Left lung (tissue), 10 donors: ENCODE measurements around the gene MMP2. TPM values are rescaled to one million over a fixed set of nuclear protein-coding genes. Genes with fewer than 3 reads are reported as not detected.
A peak's percentile ranks its signal among the peaks of the same experiment; 100 is the strongest.

Experiments used
- ATAC-seq: fragments of 200-7000 bp; cut with Tn5 transposase; one replicate; pipeline ENCODE4 v1.9.1; 2020; ENCODE audit warnings: moderate library complexity
- DNase-seq, 4 donors: peaks; one replicate each; pipeline ENCODE4 v3.0.0-alpha.2; 2013 to 2020
- H3K27ac ChIP-seq, 2 donors: fragments of 200-600 bp; sonication (generic) in 1 of 2; one replicate each; pipeline versions ENCODE4 v1.5.0 to v1.8.0; 2020 to 2021
- H3K27me3 ChIP-seq, 2 donors: fragments of 200-600 bp; sonication (generic) in 1 of 2; one replicate each; pipeline versions ENCODE4 v1.5.0 to v1.8.0; 2020 to 2021
- H3K36me3 ChIP-seq, 2 donors: fragments of 200-600 bp; sonication (generic) in 1 of 2; one replicate each; pipeline versions ENCODE4 v1.5.0 to v1.8.0; 2020 to 2021
- H3K4me1 ChIP-seq, 2 donors: fragments of 200-600 bp; one replicate each; pipeline ENCODE4 v1.8.0; 2021
- H3K4me3 ChIP-seq, 2 donors: fragments of 200-600 bp; sonication (generic) in 1 of 2; one replicate each; pipeline versions ENCODE4 v1.5.0 to v1.8.0; 2020 to 2021; ENCODE audit warnings: mild to moderate bottlenecking in 1 of 2
- H3K9me3 ChIP-seq, 2 donors: fragments of 200-600 bp; sonication (generic) in 1 of 2; one replicate each; pipeline versions ENCODE4 v1.5.0 to v1.8.0; 2020 to 2021
- intact Hi-C, 2 donors: fragments of 100-400 bp; cut with DNase I; formaldehyde crosslinking; loops; one replicate each; pipeline versions ENCODE4 v1.11.2 to v1.14.2; 2022
- polyA plus RNA-seq, 6 donors: library from polyadenylated mRNA; unstranded; fragments of 120-200 nt; gene quantifications; one replicate each; pipeline ENCODE4 v1.2.1, GENCODE V29; 2013; ENCODE audit not compliant: insufficient read length in 6 of 6
- total RNA-seq, 2 donors: library from RNA; stranded (reverse); fragmentation: NEBNext Ultra II Directional; extraction: Animal tissue kit (Norgen Biotek cat#: 25700); gene quantifications; one replicate each; pipeline ENCODE4 v1.2.1, GENCODE V29; 2021
- TF ChIP-seq, protein P1 (sequence below), 2 donors: fragments of 200-600 bp; sonication (generic) in 1 of 2; IDR thresholded peaks; one replicate each; pipeline versions ENCODE4 v1.5.0 to v1.8.0; 2021; ENCODE audit warnings: antibody characterized with exemption in 2 of 2
- donor health status: DM: no; HTN: yes; CAD: no.
- donor health status: DM: no; HTN: no; CAD: no.

Gene MMP2
- total and polyA plus RNA-seq, 8 donors, result 300 to 677 (median 603) TPM

DNA sequence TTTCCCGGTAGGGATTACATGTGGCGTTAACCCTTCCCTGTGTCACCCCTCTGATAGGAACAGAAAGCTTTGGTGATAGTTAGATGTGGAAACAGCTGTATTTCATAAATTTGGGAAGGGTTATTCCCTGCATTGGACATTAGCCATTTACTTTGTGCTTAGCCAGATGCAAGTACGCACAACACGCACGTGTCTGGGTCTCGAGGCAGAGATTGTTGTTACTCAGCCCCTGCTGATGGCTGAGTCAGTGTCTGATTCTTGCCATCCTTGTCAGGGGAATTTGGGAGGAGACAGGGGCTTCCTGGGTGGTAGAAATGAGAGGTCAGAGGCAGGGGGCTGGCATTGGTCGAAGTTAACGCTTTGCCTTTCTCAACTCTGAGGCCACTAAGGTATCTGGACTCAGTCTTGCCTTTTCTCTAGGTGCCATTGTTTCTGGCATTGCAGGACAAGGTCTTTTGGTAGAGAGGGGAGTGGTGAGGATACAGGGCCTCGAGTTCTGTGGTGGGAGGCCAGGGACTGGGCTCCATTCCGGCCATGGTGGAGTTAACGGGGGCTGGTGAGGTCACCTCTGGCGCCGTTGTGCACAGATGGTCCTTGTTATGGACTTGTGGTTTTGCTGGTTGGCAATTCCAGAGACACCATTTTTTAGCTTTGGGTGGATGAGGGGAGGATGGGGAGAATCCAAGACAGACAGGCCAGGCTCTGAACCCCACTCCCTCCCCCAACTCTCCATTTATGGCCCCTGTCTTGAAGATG lies 8.2 kb downstream of the MMP2 start:
- no peaks in the 10 kb centered on the region for H3K27me3 ChIP-seq
- peak; percentile 68 for ATAC-seq
- peak overlapping the region in 1 of 2 donors; percentile 74 for H3K27ac ChIP-seq
- intact Hi-C loops, result no loop called here
- no peak overlapping the region for H3K4me3 ChIP-seq
- TF ChIP-seq, protein P1, sequence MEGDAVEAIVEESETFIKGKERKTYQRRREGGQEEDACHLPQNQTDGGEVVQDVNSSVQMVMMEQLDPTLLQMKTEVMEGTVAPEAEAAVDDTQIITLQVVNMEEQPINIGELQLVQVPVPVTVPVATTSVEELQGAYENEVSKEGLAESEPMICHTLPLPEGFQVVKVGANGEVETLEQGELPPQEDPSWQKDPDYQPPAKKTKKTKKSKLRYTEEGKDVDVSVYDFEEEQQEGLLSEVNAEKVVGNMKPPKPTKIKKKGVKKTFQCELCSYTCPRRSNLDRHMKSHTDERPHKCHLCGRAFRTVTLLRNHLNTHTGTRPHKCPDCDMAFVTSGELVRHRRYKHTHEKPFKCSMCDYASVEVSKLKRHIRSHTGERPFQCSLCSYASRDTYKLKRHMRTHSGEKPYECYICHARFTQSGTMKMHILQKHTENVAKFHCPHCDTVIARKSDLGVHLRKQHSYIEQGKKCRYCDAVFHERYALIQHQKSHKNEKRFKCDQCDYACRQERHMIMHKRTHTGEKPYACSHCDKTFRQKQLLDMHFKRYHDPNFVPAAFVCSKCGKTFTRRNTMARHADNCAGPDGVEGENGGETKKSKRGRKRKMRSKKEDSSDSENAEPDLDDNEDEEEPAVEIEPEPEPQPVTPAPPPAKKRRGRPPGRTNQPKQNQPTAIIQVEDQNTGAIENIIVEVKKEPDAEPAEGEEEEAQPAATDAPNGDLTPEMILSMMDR (IDR thresholded peaks at IDR 0.05), result no peak
- peaks cover 0 to 6% of the 10 kb centered on the region in 2 donors for H3K36me3 ChIP-seq
- no peaks in the 10 kb centered on the region for H3K9me3 ChIP-seq
- H3K4me1 ChIP-seq, result peaks cover 0 to 4% of the 10 kb centered on the region in 2 donors
- DNase-seq, result peak in 1 of 4 donors; percentile 59

DNA sequence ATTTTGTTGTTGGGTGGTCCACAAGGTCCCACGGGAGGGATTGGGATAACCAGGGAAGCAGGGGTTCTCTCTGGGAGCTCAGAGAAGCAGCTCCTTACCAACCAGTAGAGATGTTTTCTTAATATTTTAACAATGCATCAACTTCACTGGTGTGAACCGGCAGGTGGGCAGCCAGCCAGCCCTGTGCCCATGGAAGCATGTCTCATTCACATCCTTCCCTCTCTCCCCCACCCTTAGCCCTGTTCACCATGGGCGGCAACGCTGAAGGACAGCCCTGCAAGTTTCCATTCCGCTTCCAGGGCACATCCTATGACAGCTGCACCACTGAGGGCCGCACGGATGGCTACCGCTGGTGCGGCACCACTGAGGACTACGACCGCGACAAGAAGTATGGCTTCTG lies 9.3 kb downstream of the MMP2 start:
- DNase-seq (no peak), ATAC-seq (no peak)
- H3K4me3 ChIP-seq, result no peak overlapping the region
- intact Hi-C loops, result no loop called here
- no peaks in the 10 kb centered on the region for H3K9me3 ChIP-seq
- H3K36me3 ChIP-seq, result peaks cover 0 to 6% of the 10 kb centered on the region in 2 donors
- no peaks in the 10 kb centered on the region for H3K27me3 ChIP-seq
- H3K4me1 ChIP-seq, result no peaks in the 10 kb centered on the region
- TF ChIP-seq, protein P1 (IDR thresholded peaks at IDR 0.05), result no peak
- peak overlapping the region in 1 of 2 donors; percentile 74 for H3K27ac ChIP-seq

DNA sequence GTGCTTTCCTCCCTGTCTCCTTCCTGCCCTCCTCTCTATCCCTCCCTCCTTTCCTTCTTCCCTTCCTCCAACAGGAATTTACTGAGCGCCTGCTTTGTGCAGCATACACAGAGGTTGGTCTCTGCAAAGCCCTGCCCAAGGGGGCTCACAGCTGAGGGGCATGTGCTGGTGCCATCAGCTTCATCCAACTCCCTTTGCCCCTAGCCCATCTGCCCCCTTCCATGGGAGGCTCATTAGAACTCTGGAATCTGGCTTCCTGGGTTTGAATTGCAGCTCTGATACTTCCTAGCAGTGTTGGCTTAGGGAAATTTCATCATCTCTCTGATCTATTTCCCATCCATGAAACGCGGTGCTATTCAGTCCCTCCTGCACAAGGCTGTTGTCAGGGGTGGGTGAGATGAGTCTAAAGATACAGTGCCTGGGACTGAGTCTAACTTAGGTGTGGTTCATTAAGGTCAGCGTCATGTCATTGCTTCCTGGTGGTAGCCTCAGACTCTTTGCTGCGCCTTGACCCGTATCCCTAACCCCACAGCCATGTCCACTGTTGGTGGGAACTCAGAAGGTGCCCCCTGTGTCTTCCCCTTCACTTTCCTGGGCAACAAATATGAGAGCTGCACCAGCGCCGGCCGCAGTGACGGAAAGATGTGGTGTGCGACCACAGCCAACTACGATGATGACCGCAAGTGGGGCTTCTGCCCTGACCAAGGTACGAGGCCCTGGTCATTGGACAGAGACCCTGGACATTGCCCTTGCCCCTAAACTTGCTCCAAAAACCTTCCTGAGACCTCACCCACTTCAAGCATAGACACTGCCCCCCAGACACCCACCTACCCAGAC lies 10.3 kb downstream of the MMP2 start:
- intact Hi-C loops, result no loop called here
- Histone ChIP-seq H3K9me3 (no peaks in the 10 kb centered on the region), H3K27ac (no peak overlapping the region), H3K27me3 (no peaks in the 10 kb centered on the region), H3K4me3 (no peak overlapping the region), H3K36me3 (peaks cover 0 to 6% of the 10 kb centered on the region in 2 donors), H3K4me1 (no peaks in the 10 kb centered on the region)
- DNase-seq (no peak), ATAC-seq (no peak)
- TF ChIP-seq, protein P1 (IDR thresholded peaks at IDR 0.05), result no peak

DNA sequence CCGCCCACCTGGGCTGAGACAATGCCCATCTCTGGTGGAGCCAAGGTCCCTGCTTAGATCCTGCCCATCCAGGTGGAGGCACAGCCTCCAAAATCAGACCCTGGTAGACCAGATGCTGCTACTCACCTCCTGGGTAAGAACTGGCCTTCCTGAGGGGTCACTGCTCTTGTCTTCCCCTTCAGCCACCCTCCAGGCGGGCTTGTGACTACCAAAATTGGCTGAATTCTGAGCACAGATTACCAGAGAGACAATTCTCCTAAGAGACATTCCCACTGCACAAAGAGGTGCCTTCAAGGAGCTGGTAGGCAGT lies 10.9 kb downstream of the MMP2 start:
- ATAC-seq, result no peak
- no peak for DNase-seq
- Histone ChIP-seq H3K4me1 (peaks cover 0 to 1% of the 10 kb centered on the region in 2 donors), H3K27me3 (no peaks in the 10 kb centered on the region), H3K27ac (peak overlapping the region in 1 of 2 donors; percentile 13), H3K4me3 (no peak overlapping the region), H3K36me3 (peaks cover 0 to 6% of the 10 kb centered on the region in 2 donors), H3K9me3 (no peaks in the 10 kb centered on the region)
- intact Hi-C loops, result no loop called here
- TF ChIP-seq, protein P1 (IDR thresholded peaks at IDR 0.05), result no peak

DNA sequence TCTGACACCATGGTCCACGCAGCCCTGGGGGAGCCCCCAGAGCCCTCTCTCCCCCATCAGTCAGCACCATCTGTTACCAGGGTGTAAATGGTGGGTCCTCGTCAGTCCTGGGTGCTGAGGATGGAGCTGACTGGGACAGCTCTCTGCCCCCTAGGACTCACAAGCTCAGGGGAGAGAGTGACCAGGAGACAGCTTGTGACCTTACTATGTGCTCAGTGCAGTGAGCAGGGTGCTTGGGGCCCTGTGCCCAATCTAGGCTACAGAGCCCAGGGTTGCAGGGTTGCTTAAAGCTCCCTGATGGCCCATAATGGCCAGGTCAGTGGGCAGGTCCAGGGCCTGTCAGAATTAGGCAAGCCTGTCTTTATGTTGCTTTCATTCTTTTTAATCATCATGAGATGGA lies 11.3 kb downstream of the MMP2 start:
- Histone ChIP-seq H3K4me3 (no peak overlapping the region), H3K4me1 (peaks cover 0 to 5% of the 10 kb centered on the region in 2 donors), H3K36me3 (peaks cover 0 to 3% of the 10 kb centered on the region in 2 donors), H3K9me3 (no peaks in the 10 kb centered on the region), H3K27ac (peak overlapping the region in 1 of 2 donors; percentile 13), H3K27me3 (no peaks in the 10 kb centered on the region)
- no peak for DNase-seq
- no peak for ATAC-seq
- TF ChIP-seq, protein P1 (IDR thresholded peaks at IDR 0.05), result no peak
- intact Hi-C loops, result no loop called here
